MCF 10A (cell line): ENCODE data around the gene SPRED2. TPM values are rescaled to one million over a fixed set of nuclear protein-coding genes. Genes with fewer than 3 reads are reported as not detected.

Experiments used
- BruUV-seq: library from RNA; stranded (reverse); fragments of 400-500 nt; replicated peaks from 2 replicates; lab custom pipeline; 2021; lab: Mats Ljungman, UMichigan
- CTCF ChIA-PET: fragments of 300-600 bp; sonication (Branson Sonifier 250); formaldehyde crosslinking; extraction: SDS; loops from one replicate; lab custom pipeline; 2021; ENCODE audit warnings: antibody characterized with exemption, inconsistent platforms; lab: Yijun Ruan, JAX
- POLR2A ChIA-PET: fragments of 300-600, 350-650 bp; sonication (Branson Sonifier 250); formaldehyde crosslinking; extraction: SDS; loops from one replicate; lab custom pipeline; 2020; ENCODE audit warnings: antibody characterized with exemption, inconsistent platforms; lab: Yijun Ruan, JAX
- DNase-seq: peaks from one replicate; pipeline ENCODE4 v3.0.0-alpha.2; 2018; ENCODE audit not compliant: unreplicated experiment
- H3K27ac Mint-ChIP-seq: one replicate; pipeline ENCODE4 v1.8.0; 2022; ENCODE audit warnings: mild to moderate bottlenecking, low read depth, mixed read lengths; ENCODE audit not compliant: unreplicated experiment
- H3K27me3 Mint-ChIP-seq: one replicate; pipeline ENCODE4 v1.8.0; 2022; ENCODE audit warnings: mixed read lengths; ENCODE audit not compliant: insufficient read depth, unreplicated experiment
- H3K36me3 Mint-ChIP-seq: one replicate; pipeline ENCODE4 v1.8.0; 2022; ENCODE audit warnings: mild to moderate bottlenecking, moderate library complexity, mixed read lengths; ENCODE audit not compliant: insufficient read depth, unreplicated experiment
- H3K4me1 Mint-ChIP-seq: one replicate; pipeline ENCODE4 v1.8.0; 2022; ENCODE audit warnings: mixed read lengths; ENCODE audit not compliant: insufficient read depth, unreplicated experiment
- H3K4me3 Mint-ChIP-seq: one replicate; pipeline ENCODE4 v1.8.0; 2022; ENCODE audit warnings: mild to moderate bottlenecking, moderate library complexity, mixed read lengths; ENCODE audit not compliant: unreplicated experiment
- H3K9me3 Mint-ChIP-seq: one replicate; pipeline ENCODE4 v1.8.0; 2022; ENCODE audit warnings: mixed read lengths; ENCODE audit not compliant: unreplicated experiment
- intact Hi-C: fragments of 100-400 bp; cut with micrococcal nuclease; formaldehyde crosslinking; loops from 2 replicates; pipeline ENCODE4 v1.14.1; 2022
- total RNA-seq: library from RNA; stranded (reverse); gene quantifications from 2 replicates; pipeline ENCODE4 v1.2.3, GENCODE V29; 2022
- TF ChIP-seq, protein P1 (sequence below): fragments of 200-600 bp; IDR thresholded peaks from one replicate; pipeline ENCODE4 v1.8.0; 2022; ENCODE audit warnings: antibody characterized with exemption, mild to moderate bottlenecking; ENCODE audit not compliant: unreplicated experiment

The SPRED2 gene
- total RNA-seq, 1 experiment from 2014 or later = 38.6 TPM

DNA sequence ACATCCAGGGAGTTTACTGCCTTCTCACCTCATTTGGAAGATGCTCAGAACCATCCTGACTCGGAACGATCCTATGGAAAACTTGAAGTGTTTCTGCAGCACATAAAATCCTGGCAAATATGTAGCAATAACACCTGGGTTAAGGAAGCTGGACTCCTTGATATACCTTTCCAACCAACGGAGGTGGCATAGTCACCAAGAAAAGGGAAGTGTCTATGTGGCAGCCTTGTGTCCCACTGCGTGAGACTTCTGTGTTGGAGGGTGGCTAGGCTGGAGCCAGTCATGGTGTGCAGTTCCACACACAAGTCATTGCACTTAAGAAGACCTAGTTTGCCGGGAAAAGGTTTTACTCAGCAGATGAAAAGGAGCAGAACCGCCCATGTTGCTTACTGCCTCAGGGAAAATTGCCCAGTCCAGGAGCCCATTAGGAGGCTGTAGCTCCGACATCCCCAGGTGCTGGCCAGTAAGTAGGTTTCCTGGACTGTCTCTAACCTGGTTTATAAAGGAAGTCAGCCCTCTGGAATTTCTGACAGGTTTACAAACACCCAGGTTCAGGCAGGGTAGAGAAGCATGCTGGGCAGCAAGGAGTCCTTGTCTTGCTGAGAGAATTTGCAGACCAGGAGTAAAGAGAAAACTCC, 46.2 kb upstream of the SPRED2 start:
- no peak overlapping the region for H3K27ac Mint-ChIP-seq
- H3K9me3 Mint-ChIP-seq = no peaks in the 10 kb centered on the region
- H3K27me3 Mint-ChIP-seq = no peaks in the 10 kb centered on the region
- POLR2A ChIA-PET = interaction anchor here (1.0 kb wide), 1 partner anchor 14 kb away, joined by 3 read pairs; no protein-coding TSS in a partner anchor
- no TSS peak for BruUV-seq
- no peak for DNase-seq
- no peaks in the 10 kb centered on the region for H3K36me3 Mint-ChIP-seq
- TF ChIP-seq, protein P1, sequence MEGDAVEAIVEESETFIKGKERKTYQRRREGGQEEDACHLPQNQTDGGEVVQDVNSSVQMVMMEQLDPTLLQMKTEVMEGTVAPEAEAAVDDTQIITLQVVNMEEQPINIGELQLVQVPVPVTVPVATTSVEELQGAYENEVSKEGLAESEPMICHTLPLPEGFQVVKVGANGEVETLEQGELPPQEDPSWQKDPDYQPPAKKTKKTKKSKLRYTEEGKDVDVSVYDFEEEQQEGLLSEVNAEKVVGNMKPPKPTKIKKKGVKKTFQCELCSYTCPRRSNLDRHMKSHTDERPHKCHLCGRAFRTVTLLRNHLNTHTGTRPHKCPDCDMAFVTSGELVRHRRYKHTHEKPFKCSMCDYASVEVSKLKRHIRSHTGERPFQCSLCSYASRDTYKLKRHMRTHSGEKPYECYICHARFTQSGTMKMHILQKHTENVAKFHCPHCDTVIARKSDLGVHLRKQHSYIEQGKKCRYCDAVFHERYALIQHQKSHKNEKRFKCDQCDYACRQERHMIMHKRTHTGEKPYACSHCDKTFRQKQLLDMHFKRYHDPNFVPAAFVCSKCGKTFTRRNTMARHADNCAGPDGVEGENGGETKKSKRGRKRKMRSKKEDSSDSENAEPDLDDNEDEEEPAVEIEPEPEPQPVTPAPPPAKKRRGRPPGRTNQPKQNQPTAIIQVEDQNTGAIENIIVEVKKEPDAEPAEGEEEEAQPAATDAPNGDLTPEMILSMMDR = no peak
- no peaks in the 10 kb centered on the region for H3K4me1 Mint-ChIP-seq
- CTCF ChIA-PET = no interaction called here
- H3K4me3 Mint-ChIP-seq = no peak overlapping the region
- intact Hi-C loops = no loop called here

- Mint-ChIP-seq H3K4me1 (no peaks in the 10 kb centered on the region), H3K36me3 (no peaks in the 10 kb centered on the region), H3K9me3 (no peaks in the 10 kb centered on the region), H3K27me3 (no peaks in the 10 kb centered on the region), H3K27ac (no peak overlapping the region), H3K4me3 (no peak overlapping the region)
- BruUV-seq = no TSS peak
- intact Hi-C loops = no loop called here
- ChIA-PET POLR2A (interaction anchor here (1.0 kb wide), 1 partner anchor 13 kb away, joined by 3 read pairs; no protein-coding TSS in a partner anchor), CTCF (no interaction called here)
- no peak for DNase-seq
- TF ChIP-seq, protein P1 = no peak
Measured at GRCh38 chr2:65477590-65477989, 45.2 kb upstream of the SPRED2 start.

DNA sequence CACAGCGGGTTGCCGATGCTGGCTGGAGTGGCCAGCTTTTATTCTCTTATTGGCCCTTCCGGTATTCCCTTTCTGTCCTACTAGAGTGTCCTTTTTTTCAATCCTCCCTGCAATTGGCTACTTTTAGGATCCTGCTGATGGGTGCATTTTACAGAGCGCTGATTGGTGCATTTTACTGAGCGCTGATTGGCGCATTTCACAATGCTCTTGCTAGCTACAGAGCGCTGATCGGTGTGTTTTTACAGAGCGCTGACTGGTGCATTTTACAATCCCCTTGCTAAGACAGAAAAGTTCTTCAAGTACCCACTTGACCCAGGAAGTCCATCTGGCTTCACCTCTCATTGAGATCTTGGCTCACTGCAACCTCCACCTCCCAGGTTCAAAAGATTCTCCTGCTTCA, 44.4 kb upstream of the SPRED2 start:
- no peak for DNase-seq
- ChIA-PET POLR2A (no interaction called here), CTCF (interaction anchor here (0.6 to 1.1 kb wide), 2 partner anchors 15 to 184 kb away, joined by 3 read pairs; no protein-coding TSS in a partner anchor)
- intact Hi-C loops = no loop called here
- Mint-ChIP-seq H3K36me3 (no peaks in the 10 kb centered on the region), H3K4me3 (no peak overlapping the region), H3K9me3 (no peaks in the 10 kb centered on the region), H3K27ac (no peak overlapping the region), H3K4me1 (no peaks in the 10 kb centered on the region), H3K27me3 (no peaks in the 10 kb centered on the region)
- TF ChIP-seq, protein P1 = no peak
- BruUV-seq = no TSS peak

- Mint-ChIP-seq H3K4me3 (no peak overlapping the region), H3K9me3 (no peaks in the 10 kb centered on the region), H3K4me1 (no peaks in the 10 kb centered on the region), H3K36me3 (no peaks in the 10 kb centered on the region), H3K27me3 (no peaks in the 10 kb centered on the region), H3K27ac (no peak overlapping the region)
- no peak for DNase-seq
- POLR2A ChIA-PET = interaction anchor here (0.6 kb wide), 1 partner anchor 155 kb away, joined by 3 read pairs; no protein-coding TSS in a partner anchor
- intact Hi-C loops = no loop called here
- CTCF ChIA-PET = no interaction called here
- TF ChIP-seq, protein P1 = no peak
- no TSS peak for BruUV-seq
Measured at GRCh38 chr2:65475000-65475399, 42.6 kb upstream of the SPRED2 start.
